GM21723 (cell line): ENCODE data around the gene DBNDD1.
"Not testable (repeated sequence)": the region's sequence is repeated elsewhere in the genome, so short reads cannot be mapped to it uniquely, and the experiment has no call there.

Experiments used
- ATAC-seq: cut with Tn5 transposase; IDR thresholded peaks from one replicate; pipeline ENCODE4 v1.9.1; 2021; ENCODE audit warnings: mild to moderate bottlenecking, moderate library complexity; ENCODE audit not compliant: unreplicated experiment

The DBNDD1 gene

GRCh38 chr16:90018652-90019542 is at the start of gene DBNDD1:
Gene DBNDD1 (minus strand): TSS chr16:90019456. CDS start chr16:90019341, 115 bp downstream.
- ATAC-seq, result no peak

- ATAC-seq, result no peak
Measured at GRCh38 chr16:90061437-90061836, 42.2 kb upstream of the DBNDD1 start.

GRCh38 chr16:90057738-90058173 is 38.5 kb upstream of the DBNDD1 start:
- ATAC-seq, result no peak

- ATAC-seq, result not testable (repeated sequence)
Measured at GRCh38 chr16:90056521-90056920, 37.3 kb upstream of the DBNDD1 start.

- no peak for ATAC-seq
Measured at GRCh38 chr16:90055371-90055770, 36.1 kb upstream of the DBNDD1 start.

- ATAC-seq, result no peak
Measured at GRCh38 chr16:90054554-90054953, 35.3 kb upstream of the DBNDD1 start.

- ATAC-seq, result no peak
Measured at GRCh38 chr16:90053902-90054500, 34.7 kb upstream of the DBNDD1 start.

GRCh38 chr16:90050969-90051368 is 31.7 kb upstream of the DBNDD1 start:
- ATAC-seq, result no peak

- no peak for ATAC-seq
Measured at GRCh38 chr16:90048737-90049330, 29.6 kb upstream of the DBNDD1 start.

- no peak for ATAC-seq
Measured at GRCh38 chr16:90048347-90048722, 29.1 kb upstream of the DBNDD1 start.

- no peak for ATAC-seq
Measured at GRCh38 chr16:90047714-90048346, 28.6 kb upstream of the DBNDD1 start.

- no peak for ATAC-seq
Measured at GRCh38 chr16:90046971-90047713, 27.9 kb upstream of the DBNDD1 start.

GRCh38 chr16:90046122-90046970 is 27.1 kb upstream of the DBNDD1 start:
- ATAC-seq, result no peak

GRCh38 chr16:90044111-90044551 is 24.9 kb upstream of the DBNDD1 start:
- no peak for ATAC-seq

GRCh38 chr16:90043526-90043925 is 24.3 kb upstream of the DBNDD1 start:
- no peak for ATAC-seq

GRCh38 chr16:90042946-90043514 is 23.8 kb upstream of the DBNDD1 start:
- no peak for ATAC-seq

- ATAC-seq, result no peak
Measured at GRCh38 chr16:90041896-90042473, 22.7 kb upstream of the DBNDD1 start.

- no peak for ATAC-seq
Measured at GRCh38 chr16:90040152-90041023, 21.1 kb upstream of the DBNDD1 start.
